CD14-positive monocyte (primary cell): ENCODE measurements around the gene IKZF1. TPM values are rescaled to one million over a fixed set of nuclear protein-coding genes. Genes with fewer than 3 reads are reported as not detected.

Experiments used
- DNase-seq, 3 donors: peaks; one replicate each; pipeline ENCODE4 v3.0.0-alpha.2; 2011 to 2022
- H2AFZ ChIP-seq: 2 replicates; pipeline ENCODE4 v1.6.0; 2012; ENCODE audit warnings: mild to moderate bottlenecking, low read depth, low read length, inconsistent platforms; ENCODE audit not compliant: insufficient read depth, poor library complexity, severe bottlenecking
- H3K27ac ChIP-seq, 2 donors: 1 replicate in 1 of 2; 2 replicates in 1 of 2; pipeline ENCODE4 v1.5.1; 2012 to 2013; ENCODE audit warnings: low read length in 2 of 2, control low read depth in 1 of 2, inconsistent platforms in 1 of 2, low read depth in 1 of 2, mild to moderate bottlenecking in 1 of 2
- H3K27me3 ChIP-seq, 2 donors: one replicate each; pipeline versions ENCODE4 v1.6.0 to v1.6.1; 2011 to 2013; ENCODE audit warnings: low read length in 2 of 2; ENCODE audit not compliant: control insufficient read depth in 2 of 2, insufficient read depth in 2 of 2
- H3K36me3 ChIP-seq, 2 donors: replicated peaks in 1 of 2; 1 replicate in 1 of 2; 2 replicates in 1 of 2; pipeline versions ENCODE4 v1.5.1 to v1.6.1; 2012 to 2013; ENCODE audit warnings: low read length in 2 of 2, control low read depth in 1 of 2, inconsistent platforms in 1 of 2, mild to moderate bottlenecking in 1 of 2; ENCODE audit not compliant: insufficient read depth in 2 of 2, control insufficient read depth in 1 of 2
- H3K4me1 ChIP-seq, 2 donors: 1 replicate in 1 of 2; 2 replicates in 1 of 2; pipeline versions ENCODE4 v1.5.1 to v1.6.1; 2012 to 2013; ENCODE audit warnings: low read length in 2 of 2, control low read depth in 1 of 2, inconsistent platforms in 1 of 2, mild to moderate bottlenecking in 1 of 2, moderate library complexity in 1 of 2; ENCODE audit not compliant: insufficient read depth in 2 of 2, control insufficient read depth in 1 of 2
- H3K4me2 ChIP-seq: replicated peaks from 2 replicates; pipeline ENCODE3; 2012; ENCODE audit warnings: low read length, moderate library complexity, mild to moderate bottlenecking; ENCODE audit not compliant: poor library complexity, severe bottlenecking; ENCODE audit errors: extremely low read depth
- H3K4me3 ChIP-seq, 3 experiments: fragments of 200-600 bp in 1 of 3; sonication (generic) in 1 of 3; replicated peaks in 1 of 3; 1 replicate in 2 of 3; 2 replicates in 1 of 3; pipeline ENCODE4 v1.5.1; 2011 to 2013; ENCODE audit warnings: low read length in 3 of 3, mild to moderate bottlenecking in 3 of 3, control low read depth in 2 of 3, low read depth in 2 of 3, inconsistent platforms in 1 of 3, moderate library complexity in 1 of 3
- H3K79me2 ChIP-seq: 2 replicates; pipeline ENCODE4 v1.6.0; 2012; ENCODE audit warnings: mild to moderate bottlenecking, control low read depth, inconsistent platforms, low read length, moderate library complexity; ENCODE audit not compliant: insufficient read depth
- H3K9ac ChIP-seq: 2 replicates; pipeline ENCODE4 v1.6.0; 2017; ENCODE audit warnings: low read length, mild to moderate bottlenecking; ENCODE audit not compliant: insufficient read depth, poor library complexity, severe bottlenecking
- H3K9me3 ChIP-seq, 2 donors: replicated peaks in 1 of 2; 1 replicate in 1 of 2; 2 replicates in 1 of 2; pipeline versions ENCODE4 v1.5.1 to v1.6.1; 2012 to 2013; ENCODE audit warnings: low read length in 2 of 2, control low read depth in 1 of 2; ENCODE audit not compliant: control insufficient read depth in 1 of 2, insufficient read depth in 1 of 2
- H4K20me1 ChIP-seq: 2 replicates; pipeline ENCODE4 v1.6.0; 2012; ENCODE audit warnings: mild to moderate bottlenecking, low read length, control low read depth, moderate library complexity; ENCODE audit not compliant: insufficient read depth
- H3K27ac Mint-ChIP-seq, 7 donors: one replicate each; pipeline ENCODE4 v1.8.0; 2020; ENCODE audit warnings: mild to moderate bottlenecking in 7 of 7, mixed read lengths in 7 of 7, moderate library complexity in 6 of 7, inconsistent platforms in 2 of 7
- H3K27me3 Mint-ChIP-seq, 3 donors: one replicate each; pipeline ENCODE4 v1.8.0; 2021 to 2022; ENCODE audit warnings: low read depth in 3 of 3, mild to moderate bottlenecking in 3 of 3, mixed read lengths in 3 of 3, moderate library complexity in 3 of 3, inconsistent platforms in 1 of 3
- H3K36me3 Mint-ChIP-seq, 2 donors: one replicate each; pipeline ENCODE4 v1.8.0; 2020; ENCODE audit warnings: mixed read lengths in 2 of 2, inconsistent platforms in 1 of 2, mild to moderate bottlenecking in 1 of 2
- H3K4me1 Mint-ChIP-seq: one replicate; pipeline ENCODE4 v1.8.0; 2020; ENCODE audit warnings: mild to moderate bottlenecking, mixed read lengths
- H3K4me3 Mint-ChIP-seq, 2 donors: one replicate each; pipeline ENCODE4 v1.8.0; 2020; ENCODE audit warnings: mild to moderate bottlenecking in 2 of 2, mixed read lengths in 2 of 2, moderate library complexity in 1 of 2
- H3K9me3 Mint-ChIP-seq, 7 donors: one replicate each; pipeline ENCODE4 v1.8.0; 2020 to 2022; ENCODE audit warnings: mixed read lengths in 7 of 7, mild to moderate bottlenecking in 6 of 7, moderate library complexity in 6 of 7, inconsistent platforms in 2 of 7
- WGBS: methylation state at CpG from one replicate; pipeline ENCODE4 v1.1.5; 2013; ENCODE audit warnings: missing lambda C conversion rate; ENCODE audit not compliant: insufficient coverage; 5-methylcytosine and 5-hydroxymethylcytosine counted together
- intact Hi-C, 2 donors: fragments of 100-400 bp; cut with micrococcal nuclease; formaldehyde crosslinking; loops; one replicate each; pipeline versions ENCODE4 v1.15.0 to v1.15.1; 2023
- polyA plus RNA-seq, 3 donors: library from polyadenylated mRNA; depleted of rRNA in 1 of 3; unstranded in 2 of 3; stranded (reverse) in 1 of 3; fragments of 300-500 nt in 2 of 3; fragments of >200 nt in 1 of 3; fragmentation: Illumina TruSeq in 2 of 3; gene quantifications; 1 replicate in 2 of 3; 2 replicates in 1 of 3; pipeline ENCODE4 v1.2.3, GENCODE V29; 2012 to 2021
- TF ChIP-seq, protein P1 (sequence below): fragments of 200-600 bp; IDR thresholded peaks from one replicate; pipeline ENCODE4 v1.8.0; 2022; ENCODE audit warnings: antibody characterized with exemption, mild to moderate bottlenecking

The IKZF1 gene
- polyA plus RNA-seq, 3 donors: 38.4 to 130 (median 80.2) TPM

DNA sequence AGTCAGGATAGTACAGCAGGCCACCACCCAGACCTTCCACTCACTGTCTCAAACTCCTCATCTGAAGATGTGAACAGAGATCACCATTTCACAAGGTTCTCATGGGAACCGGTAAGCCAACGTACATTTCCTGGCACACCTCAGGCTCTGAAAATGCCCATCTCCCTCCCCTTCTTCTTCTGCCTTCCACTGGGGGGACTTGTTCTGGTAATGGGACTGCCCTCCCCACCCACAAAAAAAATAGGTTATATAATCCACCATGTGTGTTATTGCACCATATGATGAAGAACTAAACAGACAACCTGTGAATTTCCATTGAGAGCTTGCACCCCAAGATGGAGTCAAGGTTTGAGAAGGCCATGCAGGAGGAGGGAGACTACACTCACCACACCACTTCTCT is 42.1 kb upstream of the IKZF1 start:
- H3K27ac Mint-ChIP-seq: peak overlapping the region in 4 of 7 donors; percentile 1 to 61 (median 56)
- Histone ChIP-seq H3K36me3 (no peaks in the 10 kb centered on the region), H3K4me2 (peak overlapping the region; percentile 16), H3K4me1 (peaks cover 50 to 55% of the 10 kb centered on the region in 2 donors), H3K4me3 (peak overlapping the region in 1 of 3 experiments; percentile 7), H2AFZ (peak overlapping the region; percentile 23), H3K9ac (no peak overlapping the region), H3K27ac (no peak overlapping the region), H3K9me3 (no peaks in the 10 kb centered on the region), H4K20me1 (no peaks in the 10 kb centered on the region), H3K27me3 (no peaks in the 10 kb centered on the region), H3K79me2 (no peaks in the 10 kb centered on the region)
- no peak for DNase-seq
- peaks cover 58% of the 10 kb centered on the region for H3K4me1 Mint-ChIP-seq
- H3K4me3 Mint-ChIP-seq: no peak overlapping the region
- H3K36me3 Mint-ChIP-seq: no peaks in the 10 kb centered on the region
- peaks cover 0 to 2% (median 0%) of the 10 kb centered on the region in 7 donors for H3K9me3 Mint-ChIP-seq
- intact Hi-C loops: loop anchor here (5.0 to 10.0 kb wide), 2 partner anchors 48 to 50 kb away; no protein-coding TSS in a partner anchor
- TF ChIP-seq, protein P1, sequence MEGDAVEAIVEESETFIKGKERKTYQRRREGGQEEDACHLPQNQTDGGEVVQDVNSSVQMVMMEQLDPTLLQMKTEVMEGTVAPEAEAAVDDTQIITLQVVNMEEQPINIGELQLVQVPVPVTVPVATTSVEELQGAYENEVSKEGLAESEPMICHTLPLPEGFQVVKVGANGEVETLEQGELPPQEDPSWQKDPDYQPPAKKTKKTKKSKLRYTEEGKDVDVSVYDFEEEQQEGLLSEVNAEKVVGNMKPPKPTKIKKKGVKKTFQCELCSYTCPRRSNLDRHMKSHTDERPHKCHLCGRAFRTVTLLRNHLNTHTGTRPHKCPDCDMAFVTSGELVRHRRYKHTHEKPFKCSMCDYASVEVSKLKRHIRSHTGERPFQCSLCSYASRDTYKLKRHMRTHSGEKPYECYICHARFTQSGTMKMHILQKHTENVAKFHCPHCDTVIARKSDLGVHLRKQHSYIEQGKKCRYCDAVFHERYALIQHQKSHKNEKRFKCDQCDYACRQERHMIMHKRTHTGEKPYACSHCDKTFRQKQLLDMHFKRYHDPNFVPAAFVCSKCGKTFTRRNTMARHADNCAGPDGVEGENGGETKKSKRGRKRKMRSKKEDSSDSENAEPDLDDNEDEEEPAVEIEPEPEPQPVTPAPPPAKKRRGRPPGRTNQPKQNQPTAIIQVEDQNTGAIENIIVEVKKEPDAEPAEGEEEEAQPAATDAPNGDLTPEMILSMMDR: no peak
- H3K27me3 Mint-ChIP-seq: peaks cover 0 to 2% (median 0%) of the 10 kb centered on the region in 3 donors
- WGBS: no CpG with 5 or more reads among the region's 2 CpGs

GRCh38 chr7:50262916-50263690 is 41.4 kb upstream of the IKZF1 start:
- H3K4me1 Mint-ChIP-seq: peaks cover 64% of the 10 kb centered on the region
- intact Hi-C loops: loop anchor here (5.0 to 10.0 kb wide), 2 partner anchors 48 to 51 kb away; no protein-coding TSS in a partner anchor
- Histone ChIP-seq H3K9me3 (no peaks in the 10 kb centered on the region), H3K9ac (no peak overlapping the region), H4K20me1 (no peaks in the 10 kb centered on the region), H3K4me2 (peak overlapping the region; percentile 16), H2AFZ (no peak overlapping the region), H3K4me1 (peaks cover 57 to 61% of the 10 kb centered on the region in 2 donors), H3K27me3 (no peaks in the 10 kb centered on the region), H3K36me3 (no peaks in the 10 kb centered on the region), H3K27ac (no peak overlapping the region), H3K79me2 (no peaks in the 10 kb centered on the region), H3K4me3 (no peak overlapping the region)
- no peaks in the 10 kb centered on the region for H3K9me3 Mint-ChIP-seq
- peaks cover 0 to 2% (median 0%) of the 10 kb centered on the region in 3 donors for H3K27me3 Mint-ChIP-seq
- H3K36me3 Mint-ChIP-seq: no peaks in the 10 kb centered on the region
- no peak overlapping the region for H3K4me3 Mint-ChIP-seq
- TF ChIP-seq, protein P1: no peak
- peak in 2 of 3 donors; percentile 71 to 83 for DNase-seq
- WGBS: no CpG with 5 or more reads among the region's 1 CpG
- peak overlapping the region in 6 of 7 donors; percentile 1 to 60 (median 37) for H3K27ac Mint-ChIP-seq
